NK-92 treated with Interleukin-12 subunit alpha and Interleukin-12 subunit beta, amount 100 ng/mL, for 24 hours (cell line): Measurements from ENCODE around the gene KCNN3.
"Not testable (repeated sequence)": the region's sequence is repeated elsewhere in the genome, so short reads cannot be mapped to it uniquely, and the experiment has no call there.

Source experiments
- DNase-seq: peaks from one replicate; lab custom pipeline; 2025; lab: John Stamatoyannopoulos, UW

Gene KCNN3

GRCh38 chr1:154870115-154870571, at the start of gene KCNN3:
Gene KCNN3 (minus strand): TSS chr1:154870281. CDS start chr1:154869964, 317 bp downstream.
- DNase-seq: no peak

GRCh38 chr1:154913273-154913672, 43.2 kb upstream of the KCNN3 start:
- DNase-seq: no peak

GRCh38 chr1:154912755-154913154, 42.7 kb upstream of the KCNN3 start:
- no peak for DNase-seq

GRCh38 chr1:154911691-154912550, 41.8 kb upstream of the KCNN3 start:
- DNase-seq: no peak

GRCh38 chr1:154910851-154911250, 40.8 kb upstream of the KCNN3 start:
- DNase-seq: no peak

GRCh38 chr1:154908937-154909336, 38.9 kb upstream of the KCNN3 start:
- DNase-seq: no peak

GRCh38 chr1:154908129-154908528, 38.0 kb upstream of the KCNN3 start:
- not testable (repeated sequence) for DNase-seq

- DNase-seq: no peak
These were observed 36.6 kb upstream of the KCNN3 start for GRCh38 chr1:154906621-154907081.

- no peak for DNase-seq
These were observed 33.0 kb upstream of the KCNN3 start for GRCh38 chr1:154902938-154903566.

- no peak for DNase-seq
These were observed 31.5 kb upstream of the KCNN3 start for GRCh38 chr1:154901591-154901990.

GRCh38 chr1:154899041-154899440, 29.0 kb upstream of the KCNN3 start:
- no peak for DNase-seq

- no peak for DNase-seq
These were observed 26.7 kb upstream of the KCNN3 start for GRCh38 chr1:154896771-154897286.

GRCh38 chr1:154895798-154896197, 25.7 kb upstream of the KCNN3 start:
- no peak for DNase-seq

- DNase-seq: no peak
These were observed 21.4 kb upstream of the KCNN3 start for GRCh38 chr1:154891452-154891851.

GRCh38 chr1:154888757-154889156, 18.7 kb upstream of the KCNN3 start:
- DNase-seq: no peak

- DNase-seq: no peak
These were observed 16.4 kb upstream of the KCNN3 start for GRCh38 chr1:154886281-154887015.

GRCh38 chr1:154884869-154885701, 15.0 kb upstream of the KCNN3 start:
- no peak for DNase-seq

GRCh38 chr1:154883919-154884868, 14.1 kb upstream of the KCNN3 start:
- DNase-seq: no peak

- no peak for DNase-seq
These were observed 11.9 kb upstream of the KCNN3 start for GRCh38 chr1:154881820-154882535.

- no peak for DNase-seq
These were observed 10.6 kb upstream of the KCNN3 start for GRCh38 chr1:154880671-154881070.
